ENCODE results near the gene PFKP.

Gene PFKP

DNA sequence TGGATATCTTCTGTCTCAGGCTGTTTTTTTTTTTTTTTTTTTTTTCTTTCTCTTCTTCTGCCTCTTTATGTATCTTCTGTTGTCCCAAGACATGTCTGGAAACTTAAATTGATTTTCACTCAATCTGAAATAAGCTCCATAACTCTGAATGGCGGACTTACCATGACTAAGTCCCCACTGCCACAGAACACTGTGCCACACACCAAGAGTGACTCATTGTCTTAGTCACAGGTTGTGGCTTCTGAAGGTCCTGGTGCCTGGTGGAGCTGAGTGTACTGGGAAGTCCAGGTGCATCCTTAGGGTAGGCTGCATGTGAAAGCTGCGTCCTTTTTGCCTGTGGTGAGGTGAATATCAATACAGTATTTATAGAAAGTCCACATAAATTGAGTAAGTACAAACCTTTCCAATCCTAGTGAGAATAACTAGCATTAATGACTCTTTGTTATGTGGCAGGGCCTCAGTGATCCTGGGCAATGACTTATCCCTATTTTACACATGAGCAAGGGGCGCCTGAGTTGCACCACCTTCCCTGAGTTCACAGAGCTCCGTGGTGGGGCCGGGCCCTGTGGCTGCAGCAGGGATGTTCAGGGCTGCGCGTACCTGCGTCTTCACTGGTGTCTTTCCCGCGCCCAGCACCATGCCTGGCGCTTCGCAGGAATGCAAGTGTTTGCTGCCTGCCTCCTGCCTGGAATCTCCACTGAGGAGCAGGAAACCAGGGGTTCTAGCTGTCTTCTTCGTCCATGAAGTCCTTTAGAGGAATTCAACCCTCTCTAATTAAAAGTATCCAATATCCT, 4.3 kb downstream of the PFKP start:
- DNase-seq (ENCODE audit: low read depth), result no peak

DNA sequence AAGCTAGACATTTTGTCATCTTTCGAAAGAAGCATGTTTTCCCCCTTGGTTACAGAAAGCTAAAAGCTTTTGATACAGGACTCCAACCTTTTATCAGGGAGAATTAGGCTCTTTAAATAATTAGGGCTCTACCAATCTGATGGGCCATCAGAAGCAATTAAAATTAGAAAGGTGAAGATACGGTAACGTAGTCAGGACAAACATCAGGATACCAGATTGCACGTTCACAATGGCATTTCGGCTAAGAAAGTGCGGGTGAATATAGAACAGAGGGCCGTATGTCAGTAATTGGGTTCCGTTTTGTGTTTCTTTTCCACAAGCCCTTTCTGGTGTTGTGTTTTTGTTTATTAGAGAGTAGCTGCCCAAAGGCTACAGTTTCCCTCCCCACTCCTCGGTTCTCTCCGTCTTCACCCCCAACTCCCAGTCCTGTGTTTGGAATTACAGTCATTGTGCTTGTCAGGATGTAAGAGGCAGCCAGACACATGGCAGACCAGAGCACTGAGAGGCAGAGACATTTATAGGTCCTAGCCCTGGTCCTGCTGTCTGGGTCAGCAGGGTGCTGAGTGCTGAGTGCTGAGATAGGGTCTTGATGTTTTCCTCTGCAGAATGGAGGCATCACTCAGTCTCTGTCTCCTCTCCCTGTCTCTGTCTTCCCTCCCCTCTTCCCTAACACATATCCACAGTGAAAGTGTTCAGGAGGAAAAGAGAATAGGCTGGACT, 5.5 kb downstream of the PFKP start:
- DNase-seq (ENCODE audit: low read depth), result no peak

DNA sequence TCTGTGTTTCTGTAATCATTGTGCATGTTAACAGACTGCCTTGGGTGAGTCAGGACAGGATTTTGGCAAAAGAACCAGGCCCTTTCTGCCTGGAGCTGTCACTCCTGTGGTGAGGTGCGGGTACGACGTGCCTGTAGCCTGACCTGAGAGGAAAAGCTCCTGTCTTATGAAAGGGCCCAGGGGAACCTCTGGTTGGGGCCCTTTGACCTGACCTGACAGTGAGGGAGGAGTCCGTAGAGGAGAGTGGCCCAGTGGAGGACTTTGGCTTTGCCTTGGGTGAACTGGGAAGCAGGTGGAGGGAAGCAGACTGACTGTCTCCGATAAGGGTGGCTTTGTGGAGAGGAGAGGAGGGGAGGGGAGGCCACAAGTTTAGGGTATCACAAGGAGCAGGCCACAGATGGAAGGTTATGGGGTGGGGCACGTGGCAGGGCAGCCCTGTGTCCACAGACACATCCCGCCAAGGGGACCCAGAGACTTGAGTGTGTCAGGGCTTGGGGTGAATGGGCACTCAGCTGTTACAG, 6.9 kb downstream of the PFKP start:
- no peak for DNase-seq (ENCODE audit: low read depth)

DNA sequence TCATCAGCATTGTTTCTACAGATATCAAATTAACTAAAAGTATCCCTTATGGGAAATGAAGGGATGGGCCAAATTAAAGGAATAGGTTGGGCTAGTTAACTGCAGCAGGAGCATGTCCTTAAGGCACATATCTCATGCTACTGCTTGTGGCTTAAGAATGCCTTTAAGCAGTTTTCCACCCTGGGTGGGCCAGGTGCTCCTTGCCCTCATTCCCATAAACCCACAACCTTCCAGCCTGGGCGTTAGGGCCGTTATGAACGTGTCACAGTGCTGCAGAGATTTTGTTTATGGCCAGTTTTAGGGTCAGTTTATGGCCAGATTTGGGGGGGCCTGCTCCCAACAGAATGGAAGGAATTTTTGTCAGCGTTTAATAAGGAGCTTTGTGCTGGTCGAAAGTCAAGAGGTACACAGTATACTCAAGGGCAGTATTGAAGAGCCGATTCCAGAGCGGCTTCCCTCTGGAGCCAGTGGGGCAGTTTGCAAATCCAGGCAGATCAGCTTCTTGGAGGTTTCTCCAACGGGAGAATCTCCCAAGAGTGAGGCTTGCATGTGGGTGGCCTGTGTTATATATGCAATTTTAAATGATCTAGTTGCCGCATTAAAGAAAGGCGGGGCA, 7.7 kb downstream of the PFKP start:
- no peak for DNase-seq (ENCODE audit: low read depth)

DNA sequence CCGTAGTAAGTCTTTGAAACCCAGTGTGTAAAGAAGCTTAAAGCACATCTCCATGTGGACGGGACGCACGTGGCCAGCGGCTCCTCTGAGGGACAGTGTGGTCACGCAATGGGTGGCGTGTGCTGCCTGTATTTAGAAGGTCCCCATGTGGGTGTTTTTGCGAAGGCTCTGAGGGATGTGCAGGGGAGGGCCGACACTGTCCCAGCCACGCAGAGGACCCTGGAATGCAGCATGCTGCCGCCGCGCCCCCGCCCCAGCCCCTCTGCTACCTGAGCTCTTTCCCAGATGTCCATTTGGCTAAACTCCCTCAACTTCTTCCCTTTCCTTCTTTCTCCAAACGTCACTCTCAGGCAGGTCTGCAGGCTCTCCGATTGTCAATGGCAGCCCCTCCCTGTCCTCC, 8.8 kb downstream of the PFKP start:
- DNase-seq (ENCODE audit: low read depth), result no peak

DNA sequence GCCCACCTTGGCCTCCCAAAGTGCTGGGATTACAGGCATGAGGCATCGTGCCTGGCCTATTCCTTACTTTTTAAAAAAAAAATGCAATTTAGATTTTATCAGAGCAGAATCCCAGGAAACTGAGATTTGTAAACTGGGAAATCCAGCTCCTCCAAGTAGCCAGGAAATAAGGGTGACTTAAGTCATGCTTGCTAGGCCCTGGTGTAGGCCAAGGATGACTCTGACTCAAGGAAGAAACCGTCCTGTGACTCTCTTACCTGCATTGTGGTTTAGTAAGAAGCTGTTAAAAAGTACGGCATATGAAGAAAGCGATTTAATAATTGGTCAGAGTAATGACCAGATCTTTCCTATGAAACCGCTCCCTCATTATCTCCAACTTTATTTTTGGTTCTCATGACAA, 10.2 kb downstream of the PFKP start:
- no peak for DNase-seq (ENCODE audit: low read depth)

DNA sequence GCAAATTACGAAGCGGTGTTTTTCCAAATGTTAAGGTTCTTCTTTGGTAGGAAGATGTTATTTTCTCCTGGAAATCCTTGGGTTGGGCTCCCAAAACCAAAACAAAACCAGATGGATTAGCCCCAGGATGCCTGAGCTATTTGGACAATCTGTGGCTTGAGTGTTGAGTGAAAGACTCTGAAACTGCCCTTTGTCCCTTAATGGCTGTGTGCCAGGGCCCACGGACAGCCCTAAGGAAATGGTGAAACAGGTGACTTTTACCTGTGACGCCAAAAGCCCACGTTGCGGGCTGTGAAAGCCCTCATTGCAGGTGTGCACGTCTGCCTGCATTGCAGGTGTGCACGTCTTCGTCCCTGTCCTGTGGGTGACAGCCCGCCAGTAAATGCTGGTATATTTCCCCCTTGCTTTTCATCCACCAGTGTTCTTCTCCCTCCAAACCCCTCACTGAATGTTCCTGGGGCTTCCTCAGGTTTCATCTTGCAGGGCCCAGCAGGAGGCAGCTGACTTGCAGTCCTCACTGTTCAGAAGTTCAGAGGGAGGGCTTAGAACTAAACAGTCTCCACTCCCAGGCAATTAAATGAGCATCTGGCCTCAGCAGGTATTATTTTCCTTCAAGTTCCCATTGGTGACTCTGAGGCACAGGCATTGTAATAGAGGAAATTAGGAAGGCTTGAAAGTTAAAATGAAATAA, 10.7 kb downstream of the PFKP start:
- DNase-seq (ENCODE audit: low read depth), result no peak

DNA sequence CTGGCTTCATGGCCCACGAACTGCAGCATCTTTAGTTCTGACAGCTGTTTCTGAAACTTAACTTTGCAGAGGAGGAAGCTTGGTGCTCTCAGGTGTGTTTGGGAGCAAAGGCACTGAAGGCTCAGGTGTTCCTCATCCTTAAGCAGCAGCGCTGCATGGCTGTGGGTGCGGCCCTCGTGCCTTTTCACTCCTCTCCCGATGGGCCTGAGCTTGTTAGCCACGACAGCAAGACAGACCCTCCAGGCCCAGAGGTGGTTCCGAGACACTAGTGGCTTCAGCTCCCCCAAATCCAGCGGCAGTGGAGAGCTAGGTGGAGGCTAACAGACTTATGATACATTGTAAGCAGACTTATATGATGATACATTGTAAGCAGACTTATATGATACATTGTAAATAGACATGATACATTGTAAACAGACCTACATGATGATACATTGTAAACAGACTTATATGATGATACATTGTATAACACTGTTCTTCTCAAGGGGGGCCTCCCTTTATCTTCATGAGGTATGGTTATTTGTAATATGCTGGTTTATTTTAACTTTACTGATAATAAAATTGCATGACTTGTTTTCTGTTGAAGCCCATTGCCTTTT, 14.1 kb downstream of the PFKP start:
- no peak for DNase-seq (ENCODE audit: low read depth)

DNA sequence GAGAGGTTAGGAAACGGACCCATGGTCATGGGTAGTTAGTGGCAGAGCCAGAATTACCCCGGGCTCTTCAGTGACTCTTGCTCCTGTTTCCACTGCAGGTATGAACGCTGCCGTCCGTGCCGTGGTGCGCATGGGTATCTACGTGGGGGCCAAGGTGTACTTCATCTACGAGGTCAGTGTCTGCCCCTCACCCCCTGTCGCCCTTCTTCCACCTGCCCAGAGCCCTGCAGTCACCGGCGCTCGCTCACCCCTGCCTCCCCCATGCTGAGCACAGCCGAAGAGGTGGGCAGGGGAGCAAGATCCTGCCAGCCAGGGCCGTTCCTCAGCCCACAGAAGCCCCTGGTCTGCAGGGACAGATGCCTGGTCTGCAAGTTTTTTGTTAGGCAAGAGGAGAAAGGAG, 14.9 kb downstream of the PFKP start:
- no peak for DNase-seq (ENCODE audit: low read depth)

DNA sequence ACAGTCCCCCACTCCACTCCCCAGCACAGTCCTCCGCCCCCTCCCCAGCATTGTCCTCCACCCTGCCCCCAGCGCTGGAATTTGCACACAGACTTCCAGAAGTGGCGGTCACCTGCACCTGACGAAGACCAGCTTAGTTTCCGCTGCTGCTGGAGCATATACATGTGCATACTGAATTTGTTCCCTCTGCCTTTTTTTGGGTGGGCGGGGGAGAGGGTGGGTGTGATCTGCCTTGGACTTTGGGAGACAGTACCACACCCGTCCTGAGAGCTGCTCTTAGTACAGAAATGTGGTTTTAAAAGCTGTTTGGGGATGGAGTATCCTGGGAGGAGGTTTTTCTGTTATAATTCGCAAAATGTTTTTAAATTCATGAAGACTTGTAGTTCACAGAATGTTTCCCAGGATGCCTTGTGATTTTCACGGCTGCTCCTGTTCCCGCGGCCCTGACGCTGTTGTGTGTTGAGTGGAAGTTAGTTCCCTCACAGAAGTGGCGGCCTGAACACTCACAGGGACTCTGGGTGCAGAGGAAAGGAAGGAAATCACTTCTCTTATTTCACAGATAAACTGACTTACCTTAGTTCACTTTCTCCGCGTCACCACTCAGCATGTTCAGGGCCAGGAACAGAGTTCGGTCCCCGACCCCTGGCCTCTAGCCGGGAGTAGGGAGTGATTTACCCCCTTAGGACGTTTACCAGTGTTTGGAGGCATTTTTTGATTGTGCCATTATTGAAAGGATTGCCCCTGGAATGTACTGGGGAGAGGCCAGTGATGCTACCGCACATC, 18.6 kb downstream of the PFKP start:
- DNase-seq (ENCODE audit: low read depth), result no peak

DNA sequence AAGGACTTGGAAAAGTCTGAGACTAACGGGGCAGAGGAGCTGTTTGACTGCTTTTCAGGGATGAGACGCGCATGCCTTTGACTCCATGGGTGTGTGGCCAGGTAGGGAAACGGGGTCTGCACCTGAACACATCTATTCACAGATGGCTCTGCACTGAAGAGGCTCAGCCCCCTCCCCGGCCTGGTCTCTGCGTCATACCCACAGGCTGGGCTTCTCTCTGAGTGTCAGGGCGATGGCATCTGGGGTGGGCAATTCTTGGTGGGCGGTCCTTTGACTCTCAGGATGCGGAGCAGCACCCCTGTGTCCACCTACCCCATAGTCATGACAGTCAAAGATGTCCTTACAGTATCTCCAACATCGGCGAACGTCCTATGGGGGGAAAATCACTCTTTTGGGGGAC, 23.0 kb downstream of the PFKP start:
- no peak for DNase-seq (ENCODE audit: low read depth)

DNA sequence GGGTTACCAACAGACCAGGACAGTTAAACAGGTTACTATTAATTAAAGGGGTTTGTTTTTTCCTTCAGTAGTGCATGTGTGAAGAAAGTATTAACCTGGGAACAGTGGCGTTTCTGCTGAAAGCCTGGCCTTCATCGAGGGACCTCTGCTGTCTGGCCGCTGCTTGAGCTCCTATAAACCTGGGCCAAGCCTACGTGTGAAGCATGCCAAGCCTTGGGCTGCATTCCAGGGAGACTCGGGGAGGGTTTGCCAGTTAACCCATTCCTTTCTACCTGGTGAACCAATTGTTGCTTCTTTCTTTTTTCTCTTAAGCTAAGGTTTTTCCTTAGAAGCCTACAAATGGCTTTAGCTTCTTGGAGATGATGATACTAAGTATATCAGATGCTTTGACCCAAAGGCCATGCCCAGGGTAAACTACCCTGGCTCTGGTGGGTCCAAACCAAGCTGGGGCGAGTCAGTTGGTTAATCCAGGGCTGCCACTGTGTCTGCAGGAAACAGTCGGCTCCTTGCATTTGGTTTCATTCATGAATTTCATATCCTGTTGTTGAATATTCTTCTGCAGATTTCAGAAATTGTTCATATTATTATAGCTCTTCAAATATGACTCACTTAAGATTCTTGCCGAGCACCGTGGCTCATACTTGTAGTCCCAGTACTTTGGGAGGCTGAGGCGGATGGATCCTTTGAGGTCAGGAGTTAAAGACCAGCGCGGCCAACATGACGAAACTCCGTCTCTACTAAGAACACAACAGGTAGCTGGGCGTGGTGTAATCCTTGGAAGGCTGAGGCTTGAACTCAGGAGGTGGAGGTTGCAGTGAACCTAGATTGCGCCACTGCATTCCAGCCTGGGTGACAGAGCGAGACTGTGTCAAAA, 23.8 kb downstream of the PFKP start:
- DNase-seq (ENCODE audit: low read depth), result no peak

DNA sequence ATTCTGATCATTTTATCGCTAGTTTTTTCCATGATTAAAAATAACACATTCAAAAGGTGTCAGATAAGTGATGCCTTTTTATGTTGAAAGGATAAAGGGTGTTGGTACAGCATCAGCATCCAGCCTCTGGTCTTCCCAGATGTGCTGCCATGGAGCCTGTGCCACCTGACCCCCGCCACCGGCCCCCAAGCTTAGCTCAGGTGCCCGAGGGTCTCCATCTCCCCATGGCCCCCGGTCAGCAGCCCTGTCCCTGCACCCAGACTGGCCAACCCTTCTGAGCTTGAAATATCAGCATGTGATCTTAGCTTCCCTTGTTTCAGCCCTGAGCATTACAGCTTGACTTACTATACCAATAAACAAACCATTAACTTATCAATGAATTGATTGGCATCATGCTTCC, 24.6 kb downstream of the PFKP start:
- no peak for DNase-seq (ENCODE audit: low read depth)

DNA sequence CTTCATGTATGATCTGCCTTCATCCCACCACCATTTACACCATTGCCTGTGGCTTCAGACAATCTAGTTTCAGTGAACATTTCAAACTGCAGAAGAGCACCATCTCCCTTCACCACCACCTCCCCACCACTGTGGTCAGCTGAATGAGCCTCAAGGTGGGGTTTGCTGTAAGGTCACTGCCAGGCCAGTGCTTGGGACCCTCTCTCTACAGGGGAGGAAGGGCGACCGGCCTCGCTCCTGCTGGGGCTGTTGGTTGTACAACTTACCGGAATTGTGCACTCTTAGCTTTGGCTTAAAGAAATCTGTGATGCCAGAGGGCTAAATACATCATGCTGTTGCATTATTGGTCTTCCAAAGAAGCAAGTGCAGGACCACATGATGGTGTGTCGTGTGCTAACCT, 26.6 kb downstream of the PFKP start:
- DNase-seq (ENCODE audit: low read depth), result no peak

DNA sequence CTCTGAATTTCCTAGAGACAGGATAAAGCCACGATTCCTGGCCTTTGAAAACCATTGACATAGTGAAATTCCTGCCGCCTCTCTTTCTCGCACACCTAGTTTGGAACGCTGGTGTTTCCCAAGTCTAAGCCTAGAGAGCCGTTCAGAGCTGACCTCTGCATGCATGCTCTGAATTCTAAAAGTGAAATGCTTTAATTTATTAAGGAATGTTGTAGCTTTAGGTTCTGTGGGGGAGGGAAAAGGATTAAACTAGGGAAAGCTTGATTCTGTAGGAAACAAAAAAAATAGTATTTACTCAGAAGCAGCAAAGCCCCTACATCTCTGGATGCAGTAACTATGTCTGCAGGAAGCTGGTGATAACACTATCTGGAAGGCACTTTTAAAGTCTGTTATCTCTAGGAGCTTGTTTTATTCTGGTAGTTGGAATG, 27.3 kb downstream of the PFKP start:
- DNase-seq (ENCODE audit: low read depth), result no peak

DNA sequence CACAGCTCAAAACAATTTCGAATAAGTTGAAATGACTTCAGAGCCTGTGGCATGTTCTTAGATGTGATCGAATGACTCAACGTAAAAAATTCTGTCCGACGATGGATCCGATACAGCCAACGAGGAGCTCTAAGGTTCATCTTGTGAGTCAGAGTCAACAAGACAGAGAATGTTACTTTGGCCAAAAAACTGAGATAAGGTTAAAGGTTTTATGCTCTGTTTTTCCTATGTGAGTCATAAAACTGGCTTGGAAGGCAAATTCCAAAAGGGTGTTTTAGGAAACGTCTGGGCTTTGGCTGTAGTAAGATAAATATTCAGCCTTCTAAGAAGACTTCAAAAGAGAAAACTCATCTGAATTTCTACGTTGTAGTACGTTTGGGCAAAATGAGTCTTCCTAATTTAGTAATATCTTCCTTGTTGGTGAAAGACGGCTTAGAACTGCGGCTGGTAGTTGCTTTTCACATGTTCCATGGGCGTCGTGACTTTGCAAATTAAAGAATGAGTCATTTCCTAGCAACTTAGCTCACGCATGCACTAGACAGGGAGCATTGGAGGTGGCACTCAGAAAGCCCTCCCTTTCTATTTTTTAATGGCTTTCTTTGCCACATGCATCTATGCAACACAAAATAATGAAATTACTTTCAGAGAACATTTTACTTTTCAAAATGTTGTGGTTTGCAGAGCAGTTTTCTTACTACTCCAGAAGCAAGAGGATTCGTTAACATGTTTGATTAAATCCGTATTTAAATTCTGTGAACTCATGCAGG, 28.2 kb downstream of the PFKP start:
- DNase-seq (ENCODE audit: low read depth), result peak; percentile 5

DNA sequence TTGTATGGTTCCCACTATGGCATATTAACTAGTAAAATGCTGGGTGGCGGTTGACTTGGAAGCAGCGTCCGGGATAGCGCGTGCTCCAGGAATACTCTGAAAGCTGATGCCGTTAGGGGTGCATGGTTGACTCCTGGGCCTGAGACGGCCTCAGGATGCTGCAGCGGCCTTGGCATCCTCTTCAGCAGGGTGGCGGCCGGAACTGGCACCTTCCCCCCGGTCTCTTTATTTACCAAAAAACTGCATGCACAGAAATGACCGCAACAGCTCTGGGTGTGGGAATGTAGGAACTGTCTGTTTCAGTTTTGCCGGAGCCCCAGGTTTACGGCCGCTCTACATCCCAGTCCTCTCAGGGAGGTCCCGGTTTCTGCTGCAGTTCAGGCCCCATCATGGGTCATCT, 28.8 kb downstream of the PFKP start:
- no peak for DNase-seq (ENCODE audit: low read depth)

DNA sequence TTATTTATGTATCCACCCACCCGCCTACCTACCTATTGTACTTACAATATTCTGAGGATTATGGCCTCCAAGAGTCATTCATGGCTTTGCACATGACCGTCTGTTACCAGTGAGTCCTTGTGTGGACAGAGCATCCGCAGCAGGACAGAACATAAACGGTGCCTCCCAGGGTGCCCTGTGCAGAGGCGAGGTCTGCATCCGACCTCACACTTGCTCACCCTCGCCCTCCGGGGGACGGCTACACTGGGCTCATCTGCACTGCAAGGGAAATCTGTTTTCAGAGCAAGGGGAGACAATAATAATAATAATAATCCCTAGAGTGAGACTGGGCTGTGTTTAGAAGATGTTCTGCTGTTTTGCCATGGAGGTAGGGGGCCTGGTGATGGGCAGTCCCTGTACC, 29.8 kb downstream of the PFKP start:
- no peak for DNase-seq (ENCODE audit: low read depth)

DNA sequence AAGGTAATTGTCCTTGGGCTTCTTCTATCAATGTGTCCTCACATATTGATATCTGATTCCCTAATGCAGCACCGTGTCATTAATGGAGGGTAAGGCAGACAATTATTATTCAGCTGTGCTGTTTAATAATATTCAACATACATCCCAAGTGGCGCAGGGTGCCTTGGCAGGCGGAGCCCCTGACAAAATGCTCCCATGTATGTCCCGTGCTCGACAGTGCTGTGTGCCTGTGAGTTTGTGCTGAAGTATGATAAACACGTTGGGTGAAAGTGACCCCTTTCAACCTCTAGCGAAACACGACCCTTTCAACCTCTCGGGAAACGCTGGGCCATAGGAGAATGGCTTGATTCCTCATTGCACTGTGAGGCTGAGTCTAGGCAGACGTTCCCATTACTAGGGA, 31.3 kb downstream of the PFKP start:
- DNase-seq (ENCODE audit: low read depth), result no peak

Measured in T-helper 22 cell (primary cell).